ENCODE measurements around the gene PLCH1. TPM values are rescaled to one million over a fixed set of nuclear protein-coding genes. Genes with fewer than 3 reads are reported as not detected.

PLCH1 gene
- total and polyA plus RNA-seq, 2 of the 13 experiments (the other 11 are each of a cell fraction or from before 2014, with no cell fraction given) = 2.0 to 3.0 TPM

GRCh38 chr3:155704061-155704460 lies 40.8 kb downstream of the PLCH1 start:
- no peak overlapping the region for H3K4me3 ChIP-seq (replicated peaks in 1 of 3; ENCODE audit: insufficient read depth in 1 of 3, low read depth in 2 of 3, low read length in 3 of 3)
- H3K9me3 ChIP-seq (ENCODE audit: low read length) = no peaks in the 10 kb centered on the region
- no peaks in the 10 kb centered on the region for H3K27me3 ChIP-seq (ENCODE audit: control insufficient read depth in 1 of 2, insufficient read depth in 2 of 2, low read length in 2 of 2)
- no peak overlapping the region for H3K9ac ChIP-seq (ENCODE audit: insufficient read depth, low read depth, low read length)
- no peaks in the 10 kb centered on the region for H3K79me2 ChIP-seq (ENCODE audit: insufficient read depth, low read length)
- POLR2A ChIA-PET = no interaction called here
- CTCF ChIA-PET (ENCODE audit: low intra/inter-chr PET ratio, low total read pairs) = no interaction called here
- no peak for TF ChIP-seq RERE (CRISPR knock-in tag; IDR thresholded peaks at IDR 0.05; ENCODE audit: low read depth)
- no peak for TF ChIP-seq FUBP1 (CRISPR knock-in tag; IDR thresholded peaks at IDR 0.05; ENCODE audit: borderline replicate concordance)
- TF ChIP-seq HDAC2 (CRISPR knock-in tag; IDR thresholded peaks at IDR 0.05) = no peak
- no peak for TF ChIP-seq ZNF720 (CRISPR knock-in tag; IDR thresholded peaks at IDR 0.05)
- no peak for TF ChIP-seq BCL3 (CRISPR knock-in tag; IDR thresholded peaks at IDR 0.05)
- no peak for TF ChIP-seq ISL2 (CRISPR knock-in tag; IDR thresholded peaks at IDR 0.05)
- no peak for TF ChIP-seq NFATC3 (CRISPR knock-in tag; IDR thresholded peaks at IDR 0.05)
- TF ChIP-seq RAD21 (CRISPR knock-in tag; IDR thresholded peaks at IDR 0.05) = no peak
- no peak for TF ChIP-seq STAT6 (CRISPR knock-in tag; IDR thresholded peaks at IDR 0.05; ENCODE audit: borderline replicate concordance)
- TF ChIP-seq ZNF160 (CRISPR knock-in tag; IDR thresholded peaks at IDR 0.05) = no peak
- no peak for TF ChIP-seq POGZ (CRISPR knock-in tag; IDR thresholded peaks at IDR 0.05)
- no peak for TF ChIP-seq KDM3A (CRISPR knock-in tag; IDR thresholded peaks at IDR 0.05; ENCODE audit: low read depth)
- H3K36me3 ChIP-seq (replicated peaks in 1 of 2; ENCODE audit: control insufficient read depth in 1 of 2, insufficient read depth in 2 of 2, low read length in 2 of 2) = no peaks in the 10 kb centered on the region; a peak in 1 of 5 replicates
- BruUV-seq (replicated peaks) = no TSS peak
- DNase-seq (ENCODE audit: low spot score) = no peak
- H3K4me2 ChIP-seq (ENCODE audit: low read depth, low read length) = no peak overlapping the region
- intact Hi-C loops (cut with micrococcal nuclease; ENCODE audit: unreplicated experiment) (no loop called here), in situ Hi-C loops (cut with HindIII; ENCODE audit: extremely low pct_ligation_motif_present, low pct_unique_long_range_greater_than_20kb) (loop anchor here (5.0 kb wide), 1 partner anchor 322 kb away; no protein-coding TSS in a partner anchor)
- H2AFZ ChIP-seq (ENCODE audit: low read length) = no peak overlapping the region
- peak overlapping the region; percentile 26 for H3K27ac ChIP-seq (ENCODE audit: extremely low read length, insufficient read depth, low read length)
- FAIRE-seq = no peak
- peaks cover 14% of the 10 kb centered on the region for H3K4me1 ChIP-seq (ENCODE audit: insufficient read depth, low read length)
- H4K20me1 ChIP-seq (ENCODE audit: insufficient read depth, low read length) = no peaks in the 10 kb centered on the region
- WGBS (ENCODE audit: low lambda C conversion rate) = 92% methylated on average over 6 of the region's 6 CpGs
- no peak for ATAC-seq

Data from HepG2 (cell line).